Astrocyte (in vitro differentiated cells and primary cell): ENCODE measurements around the gene YBX1. TPM values are rescaled to one million over a fixed set of nuclear protein-coding genes. Genes with fewer than 3 reads are reported as not detected.

ENCODE experiments used
- DNase-seq: peaks from one replicate; pipeline ENCODE4 v3.0.0-alpha.2; 2010; ENCODE audit warnings: low read depth
- FAIRE-seq: peaks from 2 replicates; lab custom pipeline; 2011; peaks lifted over from hg19 to GRCh38; lab: Jason Lieb, UNC
- H2AFZ ChIP-seq: 2 replicates; pipeline ENCODE4 v1.6.0; 2012; ENCODE audit warnings: low read depth, low read length, inconsistent platforms
- H3K27ac ChIP-seq: 2 replicates; pipeline ENCODE4 v1.5.1; 2011; ENCODE audit warnings: low read depth, low read length, inconsistent platforms
- H3K27me3 ChIP-seq: 2 replicates; pipeline ENCODE4 v1.6.0; 2011; ENCODE audit warnings: low read length, inconsistent platforms; ENCODE audit not compliant: insufficient read depth
- H3K36me3 ChIP-seq: 2 replicates; pipeline ENCODE4 v1.5.1; 2011; ENCODE audit warnings: low read length, inconsistent platforms; ENCODE audit not compliant: insufficient read depth
- H3K4me1 ChIP-seq: 2 replicates; pipeline ENCODE4 v1.5.1; 2011; ENCODE audit warnings: low read length, inconsistent platforms; ENCODE audit not compliant: insufficient read depth
- H3K4me2 ChIP-seq: 2 replicates; pipeline ENCODE4 v1.6.0; 2012; ENCODE audit warnings: low read length, inconsistent platforms
- H3K4me3 ChIP-seq: 2 replicates; pipeline ENCODE4 v1.5.1; 2011; ENCODE audit warnings: low read depth, mild to moderate bottlenecking, low read length, inconsistent platforms; ENCODE audit not compliant: insufficient read depth
- H3K79me2 ChIP-seq: 2 replicates; pipeline ENCODE4 v1.6.0; 2012; ENCODE audit warnings: mild to moderate bottlenecking, low read length, inconsistent platforms; ENCODE audit not compliant: insufficient read depth
- H3K9ac ChIP-seq: 2 replicates; pipeline ENCODE4 v1.6.0; 2012; ENCODE audit warnings: mild to moderate bottlenecking, low read length, inconsistent platforms
- H3K9me3 ChIP-seq: 2 replicates; pipeline ENCODE4 v1.5.1; 2012; ENCODE audit warnings: low read depth, mild to moderate bottlenecking, low read length, inconsistent platforms; ENCODE audit not compliant: insufficient read depth
- H4K20me1 ChIP-seq: 2 replicates; pipeline ENCODE4 v1.6.0; 2012; ENCODE audit warnings: low read length, inconsistent platforms; ENCODE audit not compliant: insufficient read depth
- H3K27ac Mint-ChIP-seq: one replicate; pipeline ENCODE4 v1.8.0; 2021; ENCODE audit warnings: mild to moderate bottlenecking, mixed read lengths; ENCODE audit not compliant: unreplicated experiment
- H3K27me3 Mint-ChIP-seq: one replicate; pipeline ENCODE4 v1.8.0; 2021; ENCODE audit warnings: low read depth, mixed read lengths; ENCODE audit not compliant: unreplicated experiment
- H3K36me3 Mint-ChIP-seq: one replicate; pipeline ENCODE4 v1.8.0; 2021; ENCODE audit warnings: low read depth, mixed read lengths; ENCODE audit not compliant: unreplicated experiment
- H3K4me1 Mint-ChIP-seq: one replicate; pipeline ENCODE4 v1.8.0; 2021; ENCODE audit warnings: low read depth, mixed read lengths; ENCODE audit not compliant: unreplicated experiment
- H3K4me3 Mint-ChIP-seq: one replicate; pipeline ENCODE4 v1.8.0; 2021; ENCODE audit warnings: mild to moderate bottlenecking, moderate library complexity, mixed read lengths; ENCODE audit not compliant: unreplicated experiment
- H3K9me3 Mint-ChIP-seq: one replicate; pipeline ENCODE4 v1.8.0; 2021; ENCODE audit warnings: mild to moderate bottlenecking, mixed read lengths; ENCODE audit not compliant: unreplicated experiment
- CTCF ChIP-seq: IDR thresholded peaks from 2 replicates; pipeline ENCODE4 v1.5.1; 2011; ENCODE audit warnings: low read depth, mild to moderate bottlenecking, inconsistent platforms, low read length, moderate library complexity; ENCODE audit not compliant: insufficient read depth
- EZH2 ChIP-seq: IDR thresholded peaks from 2 replicates; pipeline ENCODE4 v1.6.1; 2012; ENCODE audit warnings: mild to moderate bottlenecking, low read length, inconsistent platforms; ENCODE audit not compliant: insufficient read depth
- total RNA-seq: library from RNA; stranded (reverse); gene quantifications from 2 replicates; pipeline ENCODE4 v1.2.1, GENCODE V29; 2021

YBX1 gene
- total RNA-seq, 1 donor from 2014 or later, result 872 TPM

GRCh38 chr1:42682739-42683531, 717 bp downstream of the YBX1 start:
- Histone ChIP-seq H3K4me1 (peaks cover 21% of the 10 kb centered on the region), H3K36me3 (peaks cover 14% of the 10 kb centered on the region), H3K27ac (peak overlapping the region; percentile 66), H4K20me1 (peaks cover 50% of the 10 kb centered on the region), H3K27me3 (no peaks in the 10 kb centered on the region), H3K4me3 (peak overlapping the region; percentile 90), H3K9me3 (no peaks in the 10 kb centered on the region), H3K9ac (peak overlapping the region; percentile 92), H2AFZ (no peak overlapping the region), H3K79me2 (peaks cover 66% of the 10 kb centered on the region), H3K4me2 (peak overlapping the region; percentile 86)
- DNase-seq (peak; percentile 49), FAIRE-seq (no peak)
- peaks cover 9% of the 10 kb centered on the region for H3K36me3 Mint-ChIP-seq
- no peaks in the 10 kb centered on the region for H3K9me3 Mint-ChIP-seq
- no peak for TF ChIP-seq CTCF
- no peak for TF ChIP-seq EZH2
- H3K27me3 Mint-ChIP-seq, result no peaks in the 10 kb centered on the region
- peak overlapping the region; percentile 86 for H3K27ac Mint-ChIP-seq
- peak overlapping the region; percentile 94 for H3K4me3 Mint-ChIP-seq
- H3K4me1 Mint-ChIP-seq, result peaks cover 29% of the 10 kb centered on the region

GRCh38 chr1:42684139-42684538, 1.9 kb downstream of the YBX1 start:
- TF ChIP-seq CTCF, result no peak
- TF ChIP-seq EZH2, result no peak
- H3K36me3 Mint-ChIP-seq, result peaks cover 7% of the 10 kb centered on the region
- Histone ChIP-seq H3K27me3 (no peaks in the 10 kb centered on the region), H3K4me3 (peak overlapping the region; percentile 90), H3K4me2 (peak overlapping the region; percentile 86), H4K20me1 (peaks cover 62% of the 10 kb centered on the region), H3K79me2 (peaks cover 79% of the 10 kb centered on the region), H3K9me3 (no peaks in the 10 kb centered on the region), H2AFZ (no peak overlapping the region), H3K9ac (peak overlapping the region; percentile 92), H3K36me3 (peaks cover 14% of the 10 kb centered on the region), H3K4me1 (peaks cover 21% of the 10 kb centered on the region), H3K27ac (no peak overlapping the region)
- H3K4me1 Mint-ChIP-seq, result peaks cover 34% of the 10 kb centered on the region
- no peak overlapping the region for H3K27ac Mint-ChIP-seq
- no peak for DNase-seq
- FAIRE-seq, result no peak
- H3K4me3 Mint-ChIP-seq, result peak overlapping the region; percentile 94
- no peaks in the 10 kb centered on the region for H3K9me3 Mint-ChIP-seq
- H3K27me3 Mint-ChIP-seq, result no peaks in the 10 kb centered on the region

GRCh38 chr1:42686418-42686817, 4.2 kb downstream of the YBX1 start:
- H3K4me1 Mint-ChIP-seq, result peaks cover 44% of the 10 kb centered on the region
- Histone ChIP-seq H3K4me3 (no peak overlapping the region), H3K4me1 (peaks cover 19% of the 10 kb centered on the region), H2AFZ (no peak overlapping the region), H3K27me3 (no peaks in the 10 kb centered on the region), H3K79me2 (peaks cover 92% of the 10 kb centered on the region), H3K9ac (no peak overlapping the region), H3K27ac (no peak overlapping the region), H4K20me1 (peaks cover 85% of the 10 kb centered on the region), H3K9me3 (no peaks in the 10 kb centered on the region), H3K36me3 (peaks cover 14% of the 10 kb centered on the region), H3K4me2 (peak overlapping the region; percentile 51)
- no peaks in the 10 kb centered on the region for H3K27me3 Mint-ChIP-seq
- no peak overlapping the region for H3K27ac Mint-ChIP-seq
- no peak for FAIRE-seq
- no peak for DNase-seq
- peak overlapping the region; percentile 3 for H3K4me3 Mint-ChIP-seq
- H3K9me3 Mint-ChIP-seq, result no peaks in the 10 kb centered on the region
- peaks cover 7% of the 10 kb centered on the region for H3K36me3 Mint-ChIP-seq
- TF ChIP-seq CTCF (no peak), EZH2 (no peak)
